ENCODE data around the gene NES.
A peak's percentile ranks its signal among the peaks of the same experiment; 100 is the strongest.

The NES gene
- total RNA-seq, result 0 to 0.13 reads per million in 2 donors

DNA sequence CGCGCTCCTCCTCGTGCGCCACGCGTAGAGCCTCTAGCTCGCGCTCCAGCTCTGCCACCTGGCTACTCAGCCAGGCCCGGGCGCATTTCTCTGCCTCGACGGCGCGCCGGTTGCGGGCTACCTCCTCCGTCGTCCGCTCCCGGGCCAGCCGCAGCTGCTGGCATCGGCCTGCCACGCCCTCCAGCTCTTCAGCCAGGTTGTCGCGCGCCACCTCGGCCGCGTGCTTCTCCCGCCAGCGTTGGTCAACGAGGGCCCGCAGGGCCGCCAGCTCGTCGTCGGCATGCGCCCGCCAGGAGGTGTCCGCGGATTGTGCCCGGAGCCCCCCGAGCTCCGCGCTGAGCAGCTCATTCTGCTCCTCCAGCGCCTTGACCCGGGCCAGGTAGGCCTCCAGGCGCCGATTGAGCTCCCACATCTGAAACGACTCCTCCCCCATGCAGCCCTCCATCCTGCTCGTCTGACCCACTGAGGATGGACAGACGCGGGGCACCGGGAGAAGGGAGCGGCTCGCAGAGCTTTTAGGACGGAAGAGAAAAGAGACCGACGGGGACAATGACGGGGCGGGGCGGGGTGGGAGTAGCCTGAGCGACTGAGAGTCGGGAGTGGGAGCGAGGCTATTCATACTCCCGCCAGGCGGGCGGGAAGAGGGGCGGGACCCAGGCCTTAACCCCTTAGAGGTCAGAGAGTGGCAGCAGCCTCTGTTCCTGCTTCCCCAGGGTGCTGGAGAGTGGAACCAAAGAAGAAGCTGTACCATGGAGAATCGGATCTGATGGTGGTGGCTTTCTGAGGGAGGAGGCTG is at the start of gene NES:
Gene NES (minus strand): TSS at position 588 of the 796 bp plus-strand sequence. CDS start 143 bp downstream, at position 445.
- DNase-seq, result no peak

GRCh38 chr1:156726549-156727226 is 49.5 kb upstream of the NES start:
- peak in 2 of 5 experiments; percentile 30 to 66 for DNase-seq

DNA sequence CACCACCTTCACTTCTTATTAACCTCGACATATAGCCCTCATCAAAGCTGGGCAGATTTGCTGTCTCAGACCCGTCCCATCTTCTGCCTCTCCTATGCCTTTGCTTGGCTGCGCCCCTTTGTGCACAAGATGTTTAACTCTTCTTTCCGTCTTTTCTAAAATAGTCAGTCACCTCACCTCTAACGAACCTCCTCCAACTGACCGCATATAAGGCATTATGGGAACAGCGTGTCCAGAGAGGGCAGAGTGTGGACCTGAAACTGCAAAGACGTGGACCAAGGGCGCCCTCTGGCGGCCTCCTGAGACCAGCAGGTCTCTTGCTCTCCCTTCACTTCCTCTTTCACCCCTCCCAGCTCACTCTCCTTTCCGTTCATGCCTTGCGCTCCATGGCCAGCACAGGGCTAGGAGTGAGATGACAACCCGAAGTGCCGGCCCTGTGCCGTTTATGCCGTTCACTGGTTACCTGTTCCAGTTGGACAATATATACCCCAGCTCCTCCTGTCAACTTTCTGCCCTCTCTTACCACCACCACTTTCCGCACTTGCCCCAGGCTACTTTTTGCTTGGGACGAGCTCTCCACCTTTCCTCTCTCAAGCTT is 48.6 kb upstream of the NES start:
- peak; percentile 62 to 77 (median 67) for DNase-seq

DNA sequence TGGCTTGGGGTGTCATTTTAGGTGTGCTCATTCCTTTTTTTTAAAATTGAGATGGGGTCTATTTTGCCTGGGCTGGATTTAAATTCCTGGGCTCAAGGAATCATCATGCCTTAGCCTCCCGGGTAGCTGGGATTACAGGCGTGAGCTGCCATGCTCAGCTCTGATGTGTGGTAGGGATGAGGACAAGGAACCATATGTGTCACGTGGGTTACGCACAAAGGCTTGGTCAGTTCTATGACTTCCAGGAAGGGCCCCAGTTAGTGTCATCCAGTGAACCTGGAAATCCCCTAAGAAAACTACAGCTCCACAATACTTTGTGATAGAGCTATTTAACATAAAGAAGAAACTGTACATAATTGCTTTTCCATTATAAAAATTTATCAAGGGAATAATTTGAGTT is 44.3 kb upstream of the NES start:
- peak in 1 of 5 experiments; percentile 26 for DNase-seq

DNA sequence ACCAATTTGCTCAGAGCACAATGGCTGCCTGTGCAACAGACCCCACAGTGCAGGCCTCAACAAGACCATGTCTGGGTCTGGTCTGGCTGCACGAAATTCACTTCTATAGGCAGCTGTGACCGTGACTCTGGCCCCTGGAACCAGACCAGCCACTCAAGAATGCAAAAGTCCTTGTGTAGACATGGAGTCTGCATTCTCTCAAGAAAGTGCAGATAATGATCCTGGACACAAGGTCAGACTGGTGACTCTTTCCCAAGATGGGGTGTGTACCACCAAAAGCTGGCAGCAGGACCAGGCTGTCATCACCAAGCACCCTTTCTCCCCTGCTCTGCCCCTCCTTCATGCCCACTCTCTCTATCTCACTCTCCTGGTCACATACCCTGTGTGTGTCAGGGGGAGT is 43.9 kb upstream of the NES start:
- no peak for DNase-seq

DNA sequence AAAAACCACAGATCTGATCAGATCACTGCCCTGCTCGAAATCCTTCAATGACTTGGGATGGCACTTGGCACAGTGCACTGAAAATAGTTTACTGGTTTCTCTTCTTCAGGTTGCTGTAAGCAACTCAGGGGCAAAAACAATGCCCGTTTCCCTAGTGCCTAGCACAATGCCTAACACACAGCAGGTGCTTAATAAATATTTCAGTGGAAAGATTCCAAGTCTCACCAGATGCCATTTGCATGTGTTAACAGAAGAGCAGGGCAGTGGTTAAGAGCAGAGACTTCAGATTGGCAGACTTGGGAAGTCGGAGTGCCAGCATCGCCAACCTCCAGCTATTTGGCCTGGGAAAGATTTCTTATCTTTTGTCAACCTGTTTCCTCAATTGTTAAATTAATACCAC is 40.1 kb upstream of the NES start:
- no peak for DNase-seq

DNA sequence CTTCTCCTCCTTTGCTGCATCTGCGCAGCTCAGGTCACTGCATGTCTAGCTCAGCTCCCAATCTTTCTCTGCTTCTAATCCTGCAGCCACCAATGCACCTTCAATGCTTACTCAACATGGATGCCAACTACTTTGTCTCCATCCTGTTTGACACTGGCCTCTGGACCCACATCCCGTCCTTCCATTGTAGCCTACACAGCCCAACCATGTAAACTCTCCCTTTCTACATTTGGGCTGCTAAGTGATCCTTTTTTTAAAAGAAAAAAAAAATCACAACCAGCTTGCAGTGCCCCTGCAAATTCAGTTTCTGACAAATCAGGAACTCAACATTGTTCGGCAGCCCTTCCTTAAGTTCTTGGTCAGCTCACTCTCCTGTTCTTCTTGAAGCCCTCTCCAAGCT is 37.6 kb upstream of the NES start:
- no peak for DNase-seq

DNA sequence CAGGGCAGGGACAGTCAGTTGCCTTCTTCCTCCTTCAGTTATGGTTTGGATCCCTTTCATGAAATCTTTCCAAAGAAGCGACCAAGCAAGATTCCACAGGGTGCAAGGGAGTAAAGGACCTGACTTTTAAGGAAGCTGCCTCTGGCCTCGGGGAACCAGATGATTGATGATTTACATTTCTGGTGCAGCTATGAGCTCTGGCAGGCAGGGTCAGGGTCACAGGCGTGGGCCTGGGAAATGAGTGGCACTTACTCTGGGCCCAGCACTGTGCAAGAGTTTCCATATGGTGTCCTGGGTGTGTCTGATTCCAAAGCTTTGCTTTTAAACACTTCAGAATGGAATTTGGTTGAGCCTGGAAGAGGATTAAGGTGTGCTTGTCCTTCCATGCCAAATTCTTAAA is 35.4 kb upstream of the NES start:
- DNase-seq, result no peak

GRCh38 chr1:156711011-156711817 is 34.0 kb upstream of the NES start:
- DNase-seq, result no peak

DNA sequence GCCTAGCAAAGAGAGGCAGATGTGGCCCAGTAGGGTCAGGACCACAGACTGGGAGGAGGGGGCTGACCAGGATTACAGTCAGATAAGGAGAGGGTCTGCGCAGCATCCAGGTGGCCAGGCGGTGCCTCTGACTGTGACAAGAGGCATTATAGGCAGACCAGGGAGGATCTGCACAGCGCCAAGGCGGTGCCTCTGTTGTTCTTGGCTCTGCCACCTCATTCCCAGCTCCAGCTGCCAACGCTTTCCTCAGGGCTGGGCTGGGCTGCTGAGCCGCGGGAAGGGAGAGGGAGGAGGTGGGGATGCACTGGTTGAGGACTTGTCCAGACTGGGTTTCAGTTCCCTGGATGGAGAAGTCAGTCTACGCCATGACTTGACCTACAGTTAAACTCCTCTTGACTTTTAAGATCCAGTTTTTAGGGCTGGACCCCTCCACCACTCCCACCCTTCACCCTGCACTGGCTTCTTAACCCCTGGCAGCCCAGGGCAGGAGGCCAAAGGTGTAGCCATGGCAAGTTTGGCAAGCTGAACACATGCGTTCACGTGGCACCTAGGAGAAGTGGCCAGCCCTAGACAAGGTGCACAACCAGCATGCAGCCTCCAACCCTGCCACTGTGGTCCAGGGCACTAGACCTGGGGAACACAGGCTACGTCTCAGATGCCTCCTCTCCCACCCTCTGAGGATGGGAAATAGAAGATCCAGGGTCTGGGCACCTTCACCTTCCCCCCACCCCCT is 32.7 kb upstream of the NES start:
- DNase-seq, result no peak

- no peak for DNase-seq
Measured at GRCh38 chr1:156709031-156709430, 31.8 kb upstream of the NES start.

GRCh38 chr1:156708218-156708661 is 31.0 kb upstream of the NES start:
- no peak for DNase-seq

GRCh38 chr1:156707417-156708217 is 30.4 kb upstream of the NES start:
- DNase-seq, result no peak

DNA sequence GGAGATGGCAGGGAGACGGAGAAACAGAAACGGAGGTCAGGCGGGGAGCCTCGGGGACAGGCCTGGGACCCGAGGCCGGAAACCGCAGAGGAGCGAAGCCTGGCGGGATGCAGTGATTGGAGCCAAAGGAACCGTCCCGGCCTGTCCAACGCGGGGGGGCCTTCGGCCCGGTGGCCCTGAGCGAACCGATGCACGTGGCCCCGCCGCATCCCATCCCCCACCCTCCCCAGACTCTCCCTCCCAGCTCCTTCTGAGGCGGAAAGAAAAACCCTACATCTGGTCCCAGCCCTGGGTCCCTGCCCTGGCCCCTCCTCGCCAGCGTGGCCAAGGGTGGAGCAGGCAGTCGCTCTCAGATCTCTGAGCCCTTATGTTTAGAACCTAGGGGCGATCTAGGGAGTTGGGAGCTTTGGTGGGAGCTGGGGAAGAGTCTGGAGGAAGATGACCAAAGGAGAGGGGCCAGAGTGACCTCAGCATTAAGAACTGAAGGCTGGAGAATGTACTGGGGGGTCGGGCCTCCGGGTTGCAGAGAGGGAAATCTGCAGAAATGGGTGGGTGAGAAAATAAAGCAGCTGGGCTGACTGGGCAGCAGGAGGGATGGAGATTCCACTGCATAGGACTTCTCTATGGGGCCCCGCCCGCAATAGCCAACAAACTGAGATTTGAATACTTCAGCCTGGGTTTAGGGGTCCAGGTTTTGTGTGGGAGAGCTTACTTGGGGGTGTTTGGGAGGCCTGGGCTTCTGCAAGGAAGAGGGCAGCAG is 29.6 kb upstream of the NES start:
- no peak for DNase-seq

GRCh38 chr1:156705918-156706656 is 28.9 kb upstream of the NES start:
- peak; percentile 56 to 69 (median 62) for DNase-seq

DNA sequence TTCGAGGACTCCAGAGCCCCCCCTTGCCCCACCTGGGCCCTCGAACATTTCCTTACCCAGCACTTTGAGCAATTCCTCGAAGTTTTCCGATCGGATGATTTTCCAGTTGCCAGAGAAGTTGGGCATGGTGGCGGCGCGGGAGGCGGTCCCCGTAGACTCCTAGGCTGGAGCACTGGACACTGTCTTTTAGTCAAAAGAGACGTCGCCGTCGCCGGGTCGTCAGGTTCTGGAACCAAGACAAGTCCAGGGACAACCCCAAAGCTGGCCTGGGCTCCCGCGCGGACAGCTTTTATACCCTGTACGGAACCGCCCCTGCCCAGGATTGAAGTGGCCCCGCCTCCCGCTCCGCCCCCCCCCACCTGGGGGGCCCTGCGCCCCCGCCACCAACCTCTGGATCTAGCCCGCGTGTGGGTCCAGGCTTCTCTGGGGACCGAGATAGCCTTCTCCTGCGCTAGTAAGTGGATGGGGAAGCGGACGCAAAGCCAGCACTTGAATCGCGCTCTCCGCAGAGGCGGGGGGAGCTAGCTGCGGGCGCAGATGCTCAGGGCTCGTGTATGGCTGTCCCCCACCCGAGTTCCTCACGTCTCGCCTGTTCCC is 28.2 kb upstream of the NES start, which contains the start of gene CRABP2:
Gene CRABP2 (minus strand): TSS at position 263 of the 597 bp plus-strand sequence. CDS start 137 bp downstream, at position 126.
- DNase-seq, result peak in 2 of 5 experiments; percentile 27 to 34

DNA sequence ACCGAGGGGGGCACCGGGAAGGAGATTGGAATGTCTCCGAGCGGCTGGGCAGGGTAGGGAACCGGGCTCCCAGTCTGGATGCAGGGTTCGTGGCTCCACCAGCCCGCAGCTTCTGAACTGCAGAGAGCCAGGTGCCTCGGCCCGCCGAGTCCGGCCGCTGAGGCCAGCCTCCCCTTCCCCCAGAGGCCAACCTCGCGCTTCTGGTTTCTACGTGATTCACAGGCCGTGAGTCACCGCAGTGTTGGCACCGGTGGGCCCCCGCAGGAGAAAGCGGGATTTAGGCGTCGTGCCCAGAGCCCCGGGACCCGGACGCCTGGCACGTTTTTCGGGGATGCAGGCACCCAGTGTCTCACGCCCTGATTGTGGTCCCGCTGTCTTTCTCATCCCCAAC is 27.7 kb upstream of the NES start:
- peak in 1 of 5 experiments; percentile 18 for DNase-seq

GRCh38 chr1:156704166-156704711 is 27.0 kb upstream of the NES start:
- no peak for DNase-seq

DNA sequence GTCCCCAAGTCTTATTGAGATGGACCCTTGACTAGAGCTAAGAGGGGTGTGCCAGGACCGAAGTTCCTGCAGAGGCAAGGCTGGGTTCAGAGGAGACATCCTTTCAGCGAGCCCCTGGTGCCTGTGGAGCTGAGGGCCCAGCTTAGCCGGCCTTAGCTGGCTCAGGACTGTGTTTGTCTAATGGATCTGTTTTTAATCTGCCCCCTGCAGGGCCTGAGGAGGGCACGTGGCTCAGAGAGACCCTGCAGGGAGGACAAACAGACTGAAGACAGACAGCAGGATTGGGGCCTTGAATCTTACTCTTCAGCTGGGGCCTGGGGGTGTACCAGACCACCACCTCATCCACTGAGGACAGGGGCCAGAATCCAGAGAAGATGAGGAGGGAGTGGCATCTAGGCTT is 26.5 kb upstream of the NES start:
- DNase-seq, result no peak
